IMR-90 (cell line): Measurements from ENCODE around the gene IQCE. TPM values are rescaled to one million over a fixed set of nuclear protein-coding genes. Genes with fewer than 3 reads are reported as not detected.

Experiments
- ATAC-seq: fragments of 200-7000 bp; cut with Tn5 transposase; 2 replicates; pipeline ENCODE4 v1.9.1; 2020; ENCODE audit warnings: low read depth, mild to moderate bottlenecking, moderate library complexity
- BruUV-seq: library from RNA; stranded (reverse); fragments of 400-500 nt; replicated peaks from 2 replicates; lab custom pipeline; 2021; lab: Mats Ljungman, UMichigan
- CTCF ChIA-PET: fragments of 300-600 bp; formaldehyde crosslinking; extraction: SDS; loops from one replicate; lab custom pipeline; 2021; ENCODE audit warnings: antibody characterized with exemption; lab: Yijun Ruan, JAX
- POLR2A ChIA-PET: fragments of 300-600 bp; sonication (Branson Sonifier 250); formaldehyde crosslinking; loops from one replicate; lab custom pipeline; 2022; ENCODE audit warnings: antibody characterized with exemption; ENCODE audit not compliant: unreplicated experiment; lab: Charles Lee
- DNase-seq: peaks from one replicate; pipeline ENCODE4 v3.0.0; 2013
- H2AFZ ChIP-seq: replicated peaks from 2 replicates; pipeline ENCODE3; 2013; ENCODE audit warnings: low read length, mild to moderate bottlenecking; ENCODE audit not compliant: poor library complexity
- H2AK5ac ChIP-seq: 2 replicates; pipeline ENCODE4 v1.6.1; 2013; ENCODE audit warnings: low read depth, low read length, inconsistent platforms
- H2AK9ac ChIP-seq: replicated peaks from 2 replicates; pipeline ENCODE3; 2013; ENCODE audit warnings: mild to moderate bottlenecking, low read depth, low read length, moderate library complexity; ENCODE audit not compliant: poor library complexity
- H2BK120ac ChIP-seq: 2 replicates; pipeline ENCODE4 v1.6.1; 2013; ENCODE audit warnings: low read depth, low read length, inconsistent platforms
- H2BK15ac ChIP-seq: 3 replicates; pipeline ENCODE4 v1.6.1; 2013; ENCODE audit warnings: low read depth, low read length, inconsistent platforms
- H2BK20ac ChIP-seq: 2 replicates; pipeline ENCODE4 v1.6.1; 2013; ENCODE audit warnings: low read depth, mild to moderate bottlenecking, inconsistent platforms, low read length, moderate library complexity
- H2BK5ac ChIP-seq: 2 replicates; pipeline ENCODE4 v1.6.1; 2013; ENCODE audit warnings: mild to moderate bottlenecking, low read depth, low read length, inconsistent platforms; ENCODE audit not compliant: poor library complexity, severe bottlenecking
- H3K14ac ChIP-seq: replicated peaks from 2 replicates; pipeline ENCODE4 v1.6.1; 2013; ENCODE audit warnings: low read depth, low read length, inconsistent platforms
- H3K18ac ChIP-seq: 2 replicates; pipeline ENCODE4 v1.6.1; 2013; ENCODE audit warnings: low read depth, low read length, control low read depth
- H3K23ac ChIP-seq: 2 replicates; pipeline ENCODE4 v1.6.1; 2013; ENCODE audit warnings: low read depth, low read length, inconsistent platforms
- H3K27ac ChIP-seq: 2 replicates; pipeline ENCODE4 v1.5.1; 2013; ENCODE audit warnings: mild to moderate bottlenecking, control low read depth, low read length; ENCODE audit not compliant: insufficient read depth
- H3K27me3 ChIP-seq: 2 replicates; pipeline ENCODE4 v1.6.1; 2013; ENCODE audit warnings: low read length; ENCODE audit not compliant: control insufficient read depth, insufficient read depth
- H3K36me3 ChIP-seq: 2 replicates; pipeline ENCODE4 v1.6.1; 2013; ENCODE audit warnings: low read length, mixed read lengths; ENCODE audit not compliant: control insufficient read depth, insufficient read depth
- H3K4ac ChIP-seq: 2 replicates; pipeline ENCODE4 v1.6.1; 2013; ENCODE audit warnings: low read depth, low read length, inconsistent platforms
- H3K4me1 ChIP-seq: 2 replicates; pipeline ENCODE4 v1.6.1; 2013; ENCODE audit warnings: low read length, mixed read lengths; ENCODE audit not compliant: control insufficient read depth, insufficient read depth
- H3K4me2 ChIP-seq: 2 replicates; pipeline ENCODE4 v1.6.1; 2013; ENCODE audit warnings: low read depth, mild to moderate bottlenecking, control low read depth, low read length, moderate library complexity
- H3K4me3 ChIP-seq: 2 replicates; pipeline ENCODE4 v1.5.1; 2013; ENCODE audit warnings: low read depth, mild to moderate bottlenecking, control low read depth, low read length, moderate library complexity; ENCODE audit not compliant: insufficient read depth
- H3K56ac ChIP-seq: 2 replicates; pipeline ENCODE4 v1.6.1; 2013; ENCODE audit warnings: low read length, inconsistent platforms; ENCODE audit not compliant: insufficient read depth; ENCODE audit errors: extremely low read depth
- H3K79me1 ChIP-seq, 2 experiments: 2 replicates each; pipeline ENCODE4 v1.6.1; 2013; ENCODE audit warnings: low read length in 2 of 2, inconsistent platforms in 1 of 2, low read depth in 1 of 2
- H3K9ac ChIP-seq: 2 replicates; pipeline ENCODE4 v1.6.1; 2013; ENCODE audit warnings: low read depth, low read length, control low read depth
- H3K9me1 ChIP-seq: 2 replicates; pipeline ENCODE4 v1.6.1; 2013; ENCODE audit warnings: low read length, inconsistent platforms; ENCODE audit not compliant: insufficient read depth
- H3K9me3 ChIP-seq: 2 replicates; pipeline ENCODE4 v1.6.1; 2013; ENCODE audit warnings: low read length; ENCODE audit not compliant: control insufficient read depth, insufficient read depth
- H4K20me1 ChIP-seq: 2 replicates; pipeline ENCODE4 v1.6.1; 2013; ENCODE audit warnings: low read length, inconsistent platforms; ENCODE audit not compliant: insufficient read depth
- H4K5ac ChIP-seq: 2 replicates; pipeline ENCODE4 v1.6.1; 2013; ENCODE audit warnings: mild to moderate bottlenecking, low read depth, low read length, control low read depth
- H4K8ac ChIP-seq, 2 experiments: 2 replicates each; pipeline ENCODE4 v1.6.1; 2013; ENCODE audit warnings: low read depth in 2 of 2, low read length in 2 of 2, control low read depth in 1 of 2, inconsistent platforms in 1 of 2
- H4K91ac ChIP-seq: 2 replicates; pipeline ENCODE4 v1.6.1; 2013; ENCODE audit warnings: low read depth, low read length, inconsistent platforms; ENCODE audit not compliant: insufficient read depth
- WGBS, 2 experiments: methylation state at CpG; one replicate each; pipeline versions ENCODE4 v1.1.5 to v1.1.7; 2013; ENCODE audit warnings: missing lambda C conversion rate in 2 of 2; ENCODE audit not compliant: insufficient read length in 1 of 2; ENCODE audit errors: extremely low coverage in 2 of 2; 5-methylcytosine and 5-hydroxymethylcytosine counted together
- dilution Hi-C: fragments of 300-500 bp; cut with HindIII; formaldehyde crosslinking; loops from one replicate; pipeline ENCODE4 v1.14.3; 2018; ENCODE audit warnings: low sequenced_read_pairs; ENCODE audit not compliant: unreplicated experiment
- in situ Hi-C: fragments of 300-500 bp; cut with MboI; formaldehyde crosslinking; loops from 3 replicates; pipeline ENCODE4 v1.14.3; 2019; ENCODE audit warnings: low sequenced_read_pairs, inconsistent platforms, mixed read lengths
- intact Hi-C: fragments of 100-400 bp; cut with micrococcal nuclease; formaldehyde crosslinking; loops from 2 replicates; pipeline ENCODE4 v1.10.0; 2022
- polyA plus RNA-seq, 3 experiments: library from polyadenylated mRNA; depleted of rRNA; stranded (reverse); fragments of >200 nt; gene quantifications; 2 replicates each; pipeline ENCODE4 v1.2.3, GENCODE V29; 2012; ENCODE audit warnings: low replicate concordance in 1 of 3
- total RNA-seq: library from RNA; depleted of rRNA; stranded (reverse); fragments of >200 nt; gene quantifications from 2 replicates; pipeline ENCODE4 v1.2.3, GENCODE V29; 2012
- TF ChIP-seq, protein P1 (sequence below): conservative IDR thresholded peaks from 2 replicates; pipeline ENCODE4 v1.5.1; 2012; ENCODE audit warnings: mild to moderate bottlenecking, low read depth, low read length, improper control_type of control experiment

IQCE gene
- total and polyA plus RNA-seq, 2 of the 4 experiments (the other 2 are of a cell fraction), result 5.0 to 6.3 TPM

DNA sequence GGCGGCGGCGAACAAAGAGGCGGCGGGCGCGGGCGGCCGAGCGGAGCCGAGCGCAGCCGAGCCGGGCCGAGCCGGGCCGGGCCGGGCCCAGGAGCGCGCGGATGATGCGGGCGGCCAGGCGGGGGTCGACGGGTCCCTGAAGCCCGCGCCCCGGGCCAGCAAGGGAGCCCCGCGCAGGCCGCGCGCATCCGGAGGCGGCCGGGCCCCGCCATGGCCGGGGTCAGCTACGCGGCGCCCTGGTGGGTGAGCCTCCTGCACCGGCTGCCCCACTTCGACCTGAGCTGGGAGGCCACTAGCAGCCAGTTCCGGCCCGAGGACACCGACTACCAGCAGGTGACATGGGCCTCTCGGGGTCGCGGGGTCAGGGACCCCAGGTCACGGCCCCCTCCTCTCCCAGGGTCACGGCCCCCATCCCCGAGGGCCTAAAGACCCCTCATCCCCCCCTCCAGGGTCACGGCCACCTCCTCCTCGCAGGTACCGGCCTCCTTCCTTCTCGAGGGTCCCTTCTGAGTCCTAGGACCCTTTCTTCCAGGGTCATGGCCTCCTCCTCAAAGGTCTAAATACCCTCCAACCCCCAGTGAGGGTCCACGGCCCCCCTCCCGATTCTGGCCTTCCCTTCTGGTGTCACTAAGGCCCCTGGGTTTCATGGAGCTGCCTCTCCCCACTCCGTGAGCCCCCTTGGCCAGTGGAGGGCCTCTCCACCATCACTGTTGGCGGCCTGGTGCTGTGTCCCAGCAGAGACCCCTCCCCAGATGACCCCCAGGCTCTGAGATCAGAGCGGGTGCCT lies 73.4 kb downstream of the IQCE start, which contains the start of gene TTYH3:
Gene TTYH3, plus strand, starts transcription at position 41 of the 787 bp plus-strand sequence. Its CDS starts 170 bp downstream, at position 211.
- POLR2A ChIA-PET, result interaction anchor here (0.6 to 1.0 kb wide), 2 partner anchors 11 to 173 kb away, joined by 3 read pairs; no protein-coding TSS in a partner anchor

More for the DNA sequence above, 73.4 kb downstream of the IQCE start, which contains the start of gene TTYH3:
- Histone ChIP-seq H4K91ac (peak within 1 kb of the TSS; percentile 61), H3K4me2 (peak within 1 kb of the TSS; percentile 89), H3K56ac (peak within 1 kb of the TSS; percentile 83), H3K14ac (peak within 1 kb of the TSS; percentile 91), H3K9me1 (peaks cover 15% of the 10 kb centered on the region), H2AFZ (peak within 1 kb of the TSS; percentile 97), H4K20me1 (peaks cover 41% of the 10 kb centered on the region), H4K8ac (peak within 1 kb of the TSS; percentile 61 to 99; a peak in 3 of 4 replicates), H3K18ac (peak within 1 kb of the TSS; percentile 19), H3K27me3 (no peaks in the 10 kb centered on the region), H2BK15ac (no peak within 1 kb of the TSS; the same call in 2 of the 3 replicates), H2AK5ac (peak within 1 kb of the TSS; percentile 97), H3K4me1 (peaks cover 25% of the 10 kb centered on the region; the same call in 1 of the 2 replicates), H3K4me3 (peak within 1 kb of the TSS; percentile 73), H3K36me3 (peaks cover 1% of the 10 kb centered on the region; the same call in 1 of the 2 replicates), H3K9me3 (no peaks in the 10 kb centered on the region), H3K27ac (peak within 1 kb of the TSS; percentile 81), H2AK9ac (peak within 1 kb of the TSS; percentile 100), H3K4ac (peak within 1 kb of the TSS; percentile 93), H3K23ac (peak within 1 kb of the TSS; percentile 94; the same call in 1 of the 2 replicates), H4K5ac (peak within 1 kb of the TSS; percentile 69), H2BK120ac (peak within 1 kb of the TSS; percentile 39), H3K79me1 (peaks cover 5 to 48% of the 10 kb centered on the region in 2 experiments; a peak in 3 of 4 replicates), H2BK20ac (peak within 1 kb of the TSS; percentile 69), H3K9ac (peak within 1 kb of the TSS; percentile 91), H2BK5ac (peak within 1 kb of the TSS; percentile 83)
- in situ Hi-C loops (no loop called here), intact Hi-C loops (loop anchor here (5.0 kb wide), 1 partner anchor 75 kb away; the partner anchor contains the start of genes BRAT1 and IQCE), dilution Hi-C loops (no loop called here)
- DNase-seq, result no peak
- BruUV-seq, result TSS peak; percentile 33
- TF ChIP-seq, protein P1, sequence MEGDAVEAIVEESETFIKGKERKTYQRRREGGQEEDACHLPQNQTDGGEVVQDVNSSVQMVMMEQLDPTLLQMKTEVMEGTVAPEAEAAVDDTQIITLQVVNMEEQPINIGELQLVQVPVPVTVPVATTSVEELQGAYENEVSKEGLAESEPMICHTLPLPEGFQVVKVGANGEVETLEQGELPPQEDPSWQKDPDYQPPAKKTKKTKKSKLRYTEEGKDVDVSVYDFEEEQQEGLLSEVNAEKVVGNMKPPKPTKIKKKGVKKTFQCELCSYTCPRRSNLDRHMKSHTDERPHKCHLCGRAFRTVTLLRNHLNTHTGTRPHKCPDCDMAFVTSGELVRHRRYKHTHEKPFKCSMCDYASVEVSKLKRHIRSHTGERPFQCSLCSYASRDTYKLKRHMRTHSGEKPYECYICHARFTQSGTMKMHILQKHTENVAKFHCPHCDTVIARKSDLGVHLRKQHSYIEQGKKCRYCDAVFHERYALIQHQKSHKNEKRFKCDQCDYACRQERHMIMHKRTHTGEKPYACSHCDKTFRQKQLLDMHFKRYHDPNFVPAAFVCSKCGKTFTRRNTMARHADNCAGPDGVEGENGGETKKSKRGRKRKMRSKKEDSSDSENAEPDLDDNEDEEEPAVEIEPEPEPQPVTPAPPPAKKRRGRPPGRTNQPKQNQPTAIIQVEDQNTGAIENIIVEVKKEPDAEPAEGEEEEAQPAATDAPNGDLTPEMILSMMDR, result no peak
- ATAC-seq, result peak; percentile 13
- CTCF ChIA-PET, result interaction anchor here (1.2 kb wide), 1 partner anchor 19 kb away, joined by 3 read pairs; no protein-coding TSS in a partner anchor
- WGBS, 2 experiments, result 0% methylated on average over 20 of the region's 62 CpGs; no CpG with 5 or more reads in 1 of the 2 experiments
